NT2/D1 (cell line): Measurements from ENCODE around the gene ANO7.

Source experiments
- DNase-seq: peaks from one replicate; pipeline ENCODE4 v3.0.0-alpha.2; 2011; ENCODE audit warnings: low read depth, low spot score
- H3K27me3 ChIP-seq: 2 replicates; pipeline ENCODE4 v1.6.0; 2011; ENCODE audit warnings: mild to moderate bottlenecking; ENCODE audit not compliant: insufficient read length, insufficient read depth
- H3K36me3 ChIP-seq: 2 replicates; pipeline ENCODE4 v1.6.1; 2011; ENCODE audit warnings: mild to moderate bottlenecking, low read length, mixed read lengths; ENCODE audit not compliant: insufficient read depth, insufficient read length
- H3K4me1 ChIP-seq: 2 replicates; pipeline ENCODE4 v1.5.1; 2011; ENCODE audit not compliant: insufficient read depth, insufficient read length
- H3K4me3 ChIP-seq: 2 replicates; pipeline ENCODE4 v1.5.1; 2011; ENCODE audit warnings: low read depth; ENCODE audit not compliant: insufficient read length
- H3K9ac ChIP-seq: 2 replicates; pipeline ENCODE4 v1.6.0; 2011; ENCODE audit warnings: low read depth; ENCODE audit not compliant: insufficient read length
- H3K9me3 ChIP-seq: 2 replicates; pipeline ENCODE4 v1.5.1; 2011; ENCODE audit warnings: mild to moderate bottlenecking, low read length; ENCODE audit not compliant: insufficient read depth
- SUZ12 ChIP-seq: IDR thresholded peaks from 2 replicates; pipeline ENCODE4 v1.6.1; 2011; ENCODE audit not compliant: insufficient read length, insufficient read depth; ENCODE audit errors: extremely low read depth
- YY1 ChIP-seq: IDR thresholded peaks from 2 replicates; pipeline ENCODE4 v1.6.1; 2011; ENCODE audit not compliant: insufficient read length, insufficient read depth
- ZNF274 ChIP-seq: IDR thresholded peaks from 2 replicates; pipeline ENCODE4 v1.6.1; 2011; ENCODE audit warnings: mild to moderate bottlenecking, low read depth, low read length

The ANO7 gene

GRCh38 chr2:241205086-241205485 is 16.6 kb downstream of the ANO7 start:
- no peaks in the 10 kb centered on the region for H3K27me3 ChIP-seq
- peaks cover 29% of the 10 kb centered on the region for H3K4me1 ChIP-seq
- H3K36me3 ChIP-seq = no peaks in the 10 kb centered on the region
- DNase-seq = no peak
- no peaks in the 10 kb centered on the region for H3K9me3 ChIP-seq
- TF ChIP-seq ZNF274 = no peak
- no peak for TF ChIP-seq YY1
- TF ChIP-seq SUZ12 = no peak
- H3K9ac ChIP-seq = no peak overlapping the region
- H3K4me3 ChIP-seq = no peak overlapping the region

GRCh38 chr2:241207151-241207550 is 18.7 kb downstream of the ANO7 start:
- no peaks in the 10 kb centered on the region for H3K36me3 ChIP-seq
- DNase-seq = no peak
- H3K4me3 ChIP-seq = no peak overlapping the region
- TF ChIP-seq ZNF274 = no peak
- TF ChIP-seq YY1 = no peak
- TF ChIP-seq SUZ12 = no peak
- H3K4me1 ChIP-seq = peaks cover 33% of the 10 kb centered on the region
- no peak overlapping the region for H3K9ac ChIP-seq
- H3K9me3 ChIP-seq = no peaks in the 10 kb centered on the region
- no peaks in the 10 kb centered on the region for H3K27me3 ChIP-seq

GRCh38 chr2:241207641-241208040 is 19.2 kb downstream of the ANO7 start:
- no peak for DNase-seq
- no peaks in the 10 kb centered on the region for H3K27me3 ChIP-seq
- TF ChIP-seq SUZ12 (no peak), YY1 (no peak), ZNF274 (no peak)
- no peak overlapping the region for H3K9ac ChIP-seq
- H3K36me3 ChIP-seq = no peaks in the 10 kb centered on the region
- no peak overlapping the region for H3K4me3 ChIP-seq
- no peaks in the 10 kb centered on the region for H3K9me3 ChIP-seq
- H3K4me1 ChIP-seq = peaks cover 36% of the 10 kb centered on the region

GRCh38 chr2:241208058-241208457 is 19.6 kb downstream of the ANO7 start:
- no peak overlapping the region for H3K4me3 ChIP-seq
- TF ChIP-seq YY1 (no peak), SUZ12 (no peak), ZNF274 (no peak)
- H3K9me3 ChIP-seq = no peaks in the 10 kb centered on the region

GRCh38 chr2:241209271-241209670 is 20.8 kb downstream of the ANO7 start:
- no peak for DNase-seq
- TF ChIP-seq YY1 = no peak
- no peak for TF ChIP-seq ZNF274

More at GRCh38 chr2:241208058-241208457, 19.6 kb downstream of the ANO7 start:
- H3K9ac ChIP-seq = no peak overlapping the region
- no peak for DNase-seq
- H3K4me1 ChIP-seq = peaks cover 36% of the 10 kb centered on the region
- H3K36me3 ChIP-seq = no peaks in the 10 kb centered on the region
- H3K27me3 ChIP-seq = no peaks in the 10 kb centered on the region

GRCh38 chr2:241211276-241211675 is 22.8 kb downstream of the ANO7 start:
- Histone ChIP-seq H3K36me3 (no peaks in the 10 kb centered on the region), H3K4me3 (no peak overlapping the region), H3K9me3 (no peaks in the 10 kb centered on the region), H3K4me1 (peaks cover 43% of the 10 kb centered on the region), H3K27me3 (no peaks in the 10 kb centered on the region), H3K9ac (no peak overlapping the region)
- TF ChIP-seq ZNF274 (no peak), SUZ12 (no peak), YY1 (no peak)
- peak; percentile 59 for DNase-seq

More at GRCh38 chr2:241209271-241209670, 20.8 kb downstream of the ANO7 start:
- Histone ChIP-seq H3K4me3 (no peak overlapping the region), H3K9me3 (no peaks in the 10 kb centered on the region), H3K27me3 (no peaks in the 10 kb centered on the region), H3K9ac (no peak overlapping the region), H3K4me1 (peaks cover 33% of the 10 kb centered on the region), H3K36me3 (no peaks in the 10 kb centered on the region)

- no peaks in the 10 kb centered on the region for H3K9me3 ChIP-seq
- H3K36me3 ChIP-seq = no peaks in the 10 kb centered on the region
- H3K27me3 ChIP-seq = no peaks in the 10 kb centered on the region
- H3K9ac ChIP-seq = no peak overlapping the region
- peaks cover 46% of the 10 kb centered on the region for H3K4me1 ChIP-seq
- no peak overlapping the region for H3K4me3 ChIP-seq
- DNase-seq = no peak
- no peak for TF ChIP-seq ZNF274
These were observed 24.6 kb downstream of the ANO7 start for GRCh38 chr2:241213041-241213440.

- Histone ChIP-seq H3K36me3 (no peaks in the 10 kb centered on the region), H3K4me1 (peaks cover 46% of the 10 kb centered on the region), H3K4me3 (no peak overlapping the region), H3K27me3 (no peaks in the 10 kb centered on the region), H3K9ac (no peak overlapping the region), H3K9me3 (no peaks in the 10 kb centered on the region)
- TF ChIP-seq SUZ12 = no peak
- no peak for TF ChIP-seq ZNF274
- TF ChIP-seq YY1 = no peak
- no peak for DNase-seq
These were observed 25.1 kb downstream of the ANO7 start for GRCh38 chr2:241213567-241213966.
